Activated T-cell treated with anti-CD3 and anti-CD28 coated beads for 48 hours (primary cell): ENCODE data around the gene SLC23A2.
"Not testable (repeated sequence)": the region's sequence is repeated elsewhere in the genome, so short reads cannot be mapped to it uniquely, and the experiment has no call there.

Experiments used
- DNase-seq: peaks from one replicate; pipeline ENCODE4 v3.0.0-alpha.2; 2020; ENCODE audit warnings: low read depth

Gene SLC23A2

DNA sequence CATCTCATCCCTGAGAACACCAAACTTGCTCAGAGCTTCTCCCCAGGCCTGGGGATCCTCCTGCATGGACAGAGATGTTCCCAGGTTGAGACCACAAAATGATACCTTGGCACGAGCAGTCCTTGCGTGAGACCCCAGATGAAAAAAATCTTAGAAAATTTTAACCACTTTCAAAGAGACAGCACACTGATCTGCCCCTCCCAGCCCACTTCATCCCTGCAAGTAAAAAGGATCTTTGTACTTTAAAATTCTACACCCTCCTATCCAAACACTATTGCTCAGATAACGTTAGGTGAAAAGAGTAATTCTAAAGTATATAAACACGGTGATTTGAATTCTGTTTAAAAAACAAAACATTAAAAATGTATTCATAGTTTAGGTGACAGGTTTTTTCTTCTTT, 98.5 kb downstream of the SLC23A2 start:
- DNase-seq: no peak

DNA sequence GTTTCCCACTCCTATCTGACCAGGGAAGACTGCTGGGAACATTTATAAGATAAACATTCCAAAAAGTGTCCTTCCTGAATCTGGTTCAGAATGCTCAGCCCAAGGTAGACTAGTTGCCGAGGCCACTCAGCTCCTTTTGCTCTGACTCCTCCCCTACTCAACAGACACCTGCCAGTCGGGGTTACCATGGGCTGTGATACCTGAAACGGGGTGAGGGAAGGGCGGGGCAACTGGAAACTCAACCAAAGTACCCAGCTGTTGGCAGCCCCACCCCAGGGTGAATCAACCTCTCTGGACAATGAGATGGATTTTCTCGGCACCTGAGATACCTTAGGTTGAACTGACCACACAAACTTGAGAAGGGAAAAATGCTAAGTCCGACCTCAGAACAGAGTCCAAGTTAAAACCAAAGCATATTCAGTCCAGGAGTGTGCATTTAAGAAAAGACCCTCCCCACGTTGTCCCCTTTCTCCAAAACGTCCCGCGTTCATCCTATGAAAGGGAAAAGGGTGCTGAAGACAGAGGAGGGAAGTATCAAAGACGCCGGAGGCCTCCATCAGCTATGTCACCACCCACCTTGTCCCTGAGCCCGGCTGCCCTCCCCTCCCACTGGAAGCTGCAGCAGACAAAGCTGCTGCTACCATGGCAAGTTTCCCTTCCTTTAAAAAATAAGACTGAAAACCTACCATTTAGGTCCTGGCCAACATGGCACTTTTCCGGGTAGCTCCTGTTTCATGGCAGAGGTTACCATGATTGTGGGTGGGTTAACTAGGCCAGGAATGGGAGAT, 100.1 kb downstream of the SLC23A2 start:
- no peak for DNase-seq

DNA sequence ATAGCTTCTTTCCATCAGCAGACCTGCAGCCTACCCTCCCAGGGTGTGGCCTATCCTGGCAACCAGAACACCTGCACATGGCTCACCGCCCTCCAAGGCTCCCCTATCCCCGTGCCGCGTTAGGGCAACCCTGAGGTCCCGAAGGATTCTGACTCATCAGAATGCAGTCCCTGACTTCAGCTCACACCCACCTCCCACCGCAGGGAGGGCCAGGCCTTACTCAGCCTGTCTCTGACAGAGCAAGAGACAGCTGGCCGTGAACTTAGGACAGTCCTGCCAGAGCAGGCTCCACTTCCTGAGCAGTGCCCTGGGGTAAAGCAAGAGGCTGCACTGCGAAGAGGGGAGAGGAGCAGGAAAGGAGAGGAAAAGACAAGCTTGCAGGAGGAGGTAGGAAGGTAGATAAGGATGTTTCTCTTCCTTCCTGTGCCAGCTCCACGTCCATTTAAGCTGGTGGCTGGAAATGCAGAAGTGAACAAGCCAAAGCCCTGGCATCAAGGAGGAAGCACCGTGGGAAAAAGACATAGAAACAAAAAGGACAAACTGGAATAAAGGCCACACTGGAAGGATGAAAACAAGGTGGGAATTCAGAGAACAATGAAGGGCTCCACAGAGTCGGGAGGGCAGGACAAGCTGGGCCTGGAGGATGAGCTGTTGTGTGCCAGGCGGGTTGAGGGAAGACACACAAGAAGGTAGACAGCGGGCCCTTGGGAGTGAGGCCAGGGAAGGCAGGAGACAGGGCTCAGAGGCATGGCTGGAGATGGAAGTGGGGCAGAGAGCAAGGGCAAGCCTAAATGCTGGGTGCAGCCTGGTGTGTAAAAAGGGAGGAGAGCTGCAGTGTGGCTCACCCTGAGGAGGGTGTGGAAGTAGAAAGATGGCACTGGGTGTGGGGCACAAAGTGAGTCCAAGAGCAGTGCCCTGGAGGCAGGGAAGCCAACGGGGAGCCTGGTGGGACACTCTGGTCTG, 102.7 kb downstream of the SLC23A2 start:
- no peak for DNase-seq

DNA sequence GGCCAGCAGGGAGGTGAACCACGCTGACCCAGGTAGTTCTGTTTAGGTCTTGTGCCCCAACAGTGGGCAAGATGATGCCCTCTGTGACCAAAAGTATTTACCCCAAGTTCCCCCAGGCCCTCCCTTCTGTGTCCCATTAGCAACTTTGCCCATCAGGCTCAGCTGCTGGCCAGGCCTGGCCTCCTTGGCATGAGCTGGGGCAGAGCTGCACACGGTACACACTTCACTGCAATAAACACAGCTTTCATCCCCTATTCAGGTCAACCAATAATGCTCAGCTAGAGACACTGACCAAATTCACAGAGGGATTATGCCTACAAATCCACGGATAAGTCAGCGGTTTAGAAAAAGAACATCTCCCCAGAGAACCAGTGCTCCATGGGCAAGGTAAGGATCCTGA, 103.7 kb downstream of the SLC23A2 start:
- no peak for DNase-seq

DNA sequence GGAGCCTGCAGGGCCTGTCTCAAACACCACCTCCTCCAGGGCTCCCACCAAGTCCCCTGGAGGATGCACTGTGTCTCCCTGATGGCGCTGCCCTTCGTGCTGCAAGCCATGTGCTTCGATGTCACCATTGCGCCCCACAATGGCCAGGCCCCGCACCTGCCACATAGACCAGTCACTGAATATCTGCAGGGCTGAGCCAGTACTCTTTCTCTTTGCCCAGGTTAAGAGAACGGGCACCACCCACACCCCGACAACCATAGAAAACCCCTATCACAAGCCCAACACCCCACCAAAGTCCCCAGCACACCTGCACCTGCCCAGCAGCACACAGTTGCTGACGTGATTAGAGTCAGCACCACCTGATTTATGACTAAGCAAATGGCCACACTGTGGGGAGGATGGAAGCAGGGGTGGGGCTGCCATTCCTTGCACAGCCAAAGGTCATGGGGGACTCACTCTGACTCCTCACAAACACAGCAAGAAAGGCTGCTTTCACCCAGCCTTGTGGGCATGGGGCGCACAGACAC, 104.3 kb downstream of the SLC23A2 start:
- DNase-seq: no peak

DNA sequence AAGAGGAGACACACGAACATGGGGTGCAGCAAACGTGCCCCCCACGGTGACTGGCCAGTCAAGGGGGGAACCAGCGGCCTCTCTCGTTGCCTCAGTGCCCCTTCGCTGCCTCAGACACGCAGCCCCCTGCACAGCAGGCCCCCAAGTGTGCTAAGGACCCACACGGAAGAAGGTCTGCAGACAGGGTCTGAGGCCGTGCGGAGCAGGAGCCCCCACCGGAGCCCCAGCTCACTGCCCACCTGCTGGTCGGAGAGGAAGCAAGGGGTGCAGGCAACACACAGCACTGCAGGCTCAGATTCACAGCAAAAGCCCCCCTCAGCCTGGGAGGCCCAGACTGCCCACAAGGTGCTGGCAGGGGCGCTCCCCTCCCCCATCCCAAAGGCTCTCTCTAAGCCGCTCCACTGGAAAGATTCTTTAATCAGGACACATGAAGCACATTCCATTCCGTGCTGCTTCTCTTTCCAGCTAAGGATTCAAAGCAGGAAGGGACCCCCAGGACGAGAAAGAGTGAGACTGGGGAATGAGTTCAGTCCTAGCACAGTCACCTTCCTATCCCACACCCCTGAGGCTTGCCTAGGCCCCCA, 105.1 kb downstream of the SLC23A2 start:
- no peak for DNase-seq

DNA sequence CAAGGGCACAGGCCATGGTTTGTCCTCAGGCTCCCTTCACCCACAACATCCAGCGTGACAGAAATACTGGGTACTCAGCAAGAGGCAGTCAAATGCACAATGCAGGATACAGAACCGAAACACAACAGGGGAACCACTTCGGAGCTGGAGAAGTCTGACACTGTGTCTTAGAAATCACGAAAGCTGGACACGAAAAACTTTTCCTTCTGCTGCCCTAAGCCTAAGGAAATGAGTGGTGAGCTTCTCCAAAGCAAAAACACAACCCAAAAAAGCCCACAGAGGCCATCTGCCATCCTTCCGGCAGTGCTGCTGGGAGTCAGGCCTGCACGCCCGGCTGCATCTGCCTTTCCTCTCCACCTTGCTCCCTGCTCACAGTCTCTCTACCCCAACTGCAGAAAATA, 106.3 kb downstream of the SLC23A2 start:
- DNase-seq: no peak

DNA sequence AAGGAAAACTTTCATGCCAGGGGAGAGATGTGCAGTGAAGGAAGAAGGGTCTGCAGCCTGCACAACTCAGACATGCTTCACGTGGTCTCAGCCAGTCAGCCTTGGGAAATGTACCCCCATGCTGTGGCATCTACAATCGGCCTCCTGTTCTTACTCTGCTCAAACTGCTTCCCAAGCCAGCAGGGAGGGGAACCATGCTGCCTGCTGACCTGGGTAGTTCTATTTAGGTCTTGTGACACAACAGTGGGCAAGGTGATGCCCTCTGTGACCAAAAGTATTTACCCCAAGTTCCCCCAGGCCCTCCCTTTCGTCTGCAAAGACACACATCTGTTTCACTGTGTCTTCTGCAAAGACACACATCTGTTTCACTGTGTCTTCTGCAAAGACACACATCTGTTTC, 106.9 kb downstream of the SLC23A2 start:
- no peak for DNase-seq

DNA sequence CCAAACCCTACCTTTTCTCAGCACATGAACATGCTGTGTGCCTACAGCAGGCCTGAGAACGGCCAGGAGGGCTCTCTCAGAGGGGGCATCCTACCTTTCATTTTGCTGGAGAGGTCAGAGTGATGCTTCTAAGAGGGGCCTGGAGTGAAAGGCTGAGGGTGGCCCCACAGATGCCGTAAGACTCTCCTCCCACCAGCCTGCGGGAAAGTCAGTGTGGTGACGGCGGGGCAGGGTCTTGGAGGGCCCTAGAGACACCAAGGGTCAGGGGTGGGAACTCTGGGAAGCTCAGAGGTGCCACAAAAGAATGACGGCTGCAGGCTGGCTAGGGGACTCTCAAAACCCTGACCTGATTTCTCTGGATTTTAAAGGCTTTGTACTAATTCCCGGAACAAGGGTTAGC, 107.6 kb downstream of the SLC23A2 start:
- no peak for DNase-seq

DNA sequence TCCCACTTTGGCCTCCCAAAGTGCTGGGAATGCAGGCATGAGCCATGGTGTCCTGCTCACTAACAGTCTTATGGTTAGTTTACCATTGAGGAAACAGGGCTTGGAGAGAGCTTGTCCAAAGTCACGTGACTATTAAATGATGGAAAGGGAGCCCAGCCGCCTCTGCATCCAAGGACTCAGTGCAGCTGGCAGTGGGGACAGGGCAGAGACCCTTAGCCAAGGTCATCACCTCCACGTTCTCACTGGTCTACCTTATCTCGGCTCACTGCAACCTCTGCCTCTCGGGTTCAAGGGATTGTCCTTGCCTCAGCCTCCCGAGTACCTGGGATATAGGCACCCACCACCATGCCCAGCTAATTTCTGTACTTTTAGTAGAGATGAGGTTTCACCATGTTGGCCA, 109.3 kb downstream of the SLC23A2 start:
- no peak for DNase-seq

DNA sequence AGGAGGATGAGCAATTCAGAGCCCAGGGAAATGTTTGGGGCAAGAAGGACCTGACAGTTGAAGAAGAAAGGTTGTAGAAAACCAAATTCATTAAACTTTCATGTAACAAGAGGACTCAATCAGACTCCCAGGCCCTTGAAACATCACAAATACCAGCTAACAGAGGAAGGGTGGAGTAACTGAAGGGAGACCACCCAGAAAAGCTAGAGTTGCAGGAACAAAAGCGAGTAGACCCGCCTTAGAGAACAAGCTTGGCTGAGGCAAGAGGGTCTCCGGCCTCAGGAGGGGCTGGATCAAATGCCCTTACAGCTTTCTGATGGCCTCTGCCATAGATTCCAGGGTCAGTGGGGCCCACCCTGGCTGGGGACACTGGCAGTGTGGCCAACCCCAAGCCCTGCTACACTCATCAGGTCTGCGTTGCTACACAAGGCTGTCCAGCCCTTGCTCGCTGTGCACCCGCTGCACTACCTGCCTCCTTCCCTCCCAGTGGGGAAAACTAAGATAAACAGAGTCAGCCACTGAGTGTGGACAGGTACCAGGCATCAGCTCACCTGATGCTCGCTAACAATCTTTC, 110.0 kb downstream of the SLC23A2 start:
- DNase-seq: no peak

DNA sequence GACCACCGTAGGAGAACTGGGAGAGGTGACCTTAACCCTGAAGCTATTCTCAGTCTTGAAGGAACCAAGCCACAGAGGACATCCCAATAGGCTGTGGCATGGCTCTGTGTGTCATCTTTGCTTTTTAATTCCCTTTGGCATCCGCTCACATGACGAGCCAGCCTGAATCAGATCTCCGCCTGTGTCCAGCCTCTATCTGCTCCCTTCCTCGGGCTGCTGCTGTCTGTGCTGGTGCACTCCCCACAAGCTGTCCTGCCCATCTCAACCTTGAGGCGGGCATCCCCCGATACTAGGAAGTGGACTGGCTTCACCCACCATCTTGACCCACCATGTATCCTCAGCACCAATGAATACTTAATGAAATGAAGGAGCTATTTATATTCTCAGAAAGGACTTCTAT, 111.9 kb downstream of the SLC23A2 start:
- DNase-seq: no peak

DNA sequence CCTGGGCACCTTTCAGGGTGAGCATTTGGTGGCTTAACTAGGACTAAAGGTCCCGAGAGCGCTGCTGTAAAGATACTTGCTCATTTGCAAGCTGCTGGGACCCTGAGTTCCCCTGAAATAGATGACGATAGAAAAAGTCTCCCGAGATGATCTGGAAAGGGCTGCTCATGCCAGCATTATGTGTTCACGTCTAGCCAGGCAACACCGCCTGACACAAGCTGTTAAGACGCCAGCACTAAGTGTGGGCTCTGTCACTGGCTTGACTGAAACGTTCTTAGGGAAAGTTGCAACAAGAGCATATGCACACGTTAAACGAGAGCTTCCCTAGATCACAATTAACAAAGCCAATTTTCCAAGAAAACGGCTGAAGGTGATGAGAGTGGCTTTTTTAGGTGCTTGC, 113.7 kb downstream of the SLC23A2 start:
- DNase-seq: no peak

DNA sequence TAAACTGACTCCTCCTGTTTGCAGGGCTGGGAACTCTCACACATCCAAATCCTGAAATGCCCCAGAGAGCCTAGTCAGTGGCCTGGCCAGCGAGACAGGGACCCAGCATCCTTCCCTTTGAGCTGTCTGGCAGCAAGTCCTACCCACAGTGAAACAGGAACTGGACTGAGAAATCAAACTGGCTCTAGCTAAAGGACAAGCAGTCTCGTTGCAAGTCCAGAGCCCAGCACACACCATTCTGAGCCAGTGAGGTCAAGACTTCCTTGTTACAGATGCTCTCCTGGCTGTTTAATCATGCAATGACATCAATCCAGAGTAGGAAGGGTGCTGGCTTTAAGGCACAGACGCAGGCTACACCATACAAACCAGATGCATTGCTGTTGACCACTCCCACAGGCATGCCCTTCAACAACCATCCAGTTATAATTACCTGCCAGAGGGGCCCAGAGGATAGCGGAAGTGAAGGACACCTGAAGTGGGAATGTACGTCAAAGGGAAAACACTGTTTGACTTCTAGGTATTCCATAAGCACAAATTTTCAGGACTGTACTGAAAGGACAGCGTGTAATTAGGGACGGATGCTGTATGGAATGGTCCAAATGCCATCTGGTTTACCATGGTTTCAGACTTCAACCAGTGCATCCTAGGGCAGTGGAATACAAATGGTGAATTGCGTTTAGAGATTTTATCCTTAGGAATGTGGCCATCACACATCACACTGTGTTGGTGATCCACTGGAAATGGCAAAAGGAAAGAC, 114.4 kb downstream of the SLC23A2 start:
- no peak for DNase-seq

DNA sequence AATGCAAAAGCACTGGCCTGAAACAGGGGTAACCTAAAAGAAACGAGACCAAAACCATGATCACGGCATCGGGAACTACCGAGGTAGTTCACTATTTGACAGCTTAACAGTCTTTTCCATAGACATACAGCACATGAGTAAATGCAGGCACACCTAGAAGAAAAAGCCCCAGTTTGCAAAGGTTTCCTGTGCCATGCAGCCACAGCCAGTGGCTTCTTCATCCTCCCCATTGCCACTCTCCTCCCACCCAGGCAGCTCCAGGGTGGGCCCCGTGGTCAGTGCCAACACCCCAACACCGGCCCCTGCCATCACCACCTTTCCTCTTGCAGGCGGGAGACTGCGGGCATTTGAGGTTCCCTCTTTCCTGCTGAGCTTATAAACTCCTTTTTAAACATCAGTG, 115.4 kb downstream of the SLC23A2 start:
- no peak for DNase-seq

DNA sequence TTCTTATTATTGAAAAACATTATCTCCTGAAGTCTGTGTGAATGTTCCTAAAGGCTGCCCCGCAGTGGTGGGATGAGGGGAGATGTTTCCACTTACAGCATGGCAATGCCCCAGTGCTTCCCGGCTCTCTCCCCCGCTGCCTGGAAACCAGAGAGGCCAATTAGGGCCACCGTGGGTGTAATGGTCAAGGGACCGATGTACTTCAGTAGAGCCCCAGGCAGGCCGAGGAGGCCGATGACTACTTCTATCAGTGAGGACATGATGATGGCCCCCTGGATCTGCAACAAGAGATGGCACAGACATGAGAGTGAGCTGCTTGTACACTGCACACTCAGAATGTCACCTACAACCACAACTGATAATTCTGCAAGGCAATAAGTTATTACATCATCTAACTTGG, 117.8 kb downstream of the SLC23A2 start:
- DNase-seq: no peak

DNA sequence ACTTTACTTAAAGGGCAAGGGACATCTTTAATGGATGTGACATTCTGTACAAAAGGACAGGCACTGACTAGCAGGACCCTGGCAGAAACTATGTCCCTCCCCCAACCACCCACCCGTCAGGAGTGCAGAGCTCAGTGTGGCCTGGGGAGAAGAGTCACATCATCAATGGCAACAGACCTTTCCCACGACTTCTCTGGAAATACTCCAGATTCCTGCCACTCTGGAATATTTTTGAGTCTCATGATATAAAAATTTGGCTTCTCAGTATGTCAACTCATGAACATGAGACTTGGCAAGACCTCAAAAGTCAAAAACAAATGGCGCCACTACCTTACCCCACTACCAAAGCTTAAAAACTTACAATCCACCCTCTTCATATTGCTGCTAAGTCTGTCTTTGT, 118.3 kb downstream of the SLC23A2 start:
- DNase-seq: no peak

DNA sequence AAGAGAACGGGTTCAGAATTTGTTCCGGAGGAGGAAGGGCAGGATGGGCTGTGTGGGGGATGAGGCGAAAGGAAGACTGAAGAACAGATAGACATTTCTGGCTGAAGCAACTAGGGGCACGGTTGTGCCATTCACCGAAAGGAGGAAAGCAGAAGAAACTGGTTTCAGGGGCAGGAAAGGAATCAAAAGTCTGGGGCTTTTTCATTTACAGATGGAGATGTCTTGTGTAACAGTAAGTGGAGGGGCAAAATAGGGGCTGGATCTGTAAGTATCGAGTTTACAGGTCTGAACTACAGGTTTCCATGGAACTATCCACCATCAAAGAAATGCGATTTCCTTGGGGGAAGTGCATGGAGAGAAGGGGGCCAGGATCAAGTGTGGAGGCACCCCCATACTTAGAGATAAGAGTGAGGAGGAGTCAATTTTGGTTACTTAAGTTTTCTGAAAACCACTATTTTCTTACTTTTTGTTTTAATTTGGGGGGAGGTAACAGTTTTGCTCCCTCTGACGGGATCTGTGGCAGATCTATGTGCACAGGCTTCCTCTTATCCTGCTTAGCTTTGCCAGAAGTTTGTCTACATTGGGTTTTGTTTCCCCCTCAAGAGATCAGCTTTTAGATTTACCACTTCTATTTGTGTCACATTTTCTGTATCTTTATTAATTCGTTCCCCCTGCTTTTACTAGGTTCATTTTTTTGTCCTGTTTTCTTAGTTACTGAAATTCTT, 120.1 kb downstream of the SLC23A2 start:
- no peak for DNase-seq

DNA sequence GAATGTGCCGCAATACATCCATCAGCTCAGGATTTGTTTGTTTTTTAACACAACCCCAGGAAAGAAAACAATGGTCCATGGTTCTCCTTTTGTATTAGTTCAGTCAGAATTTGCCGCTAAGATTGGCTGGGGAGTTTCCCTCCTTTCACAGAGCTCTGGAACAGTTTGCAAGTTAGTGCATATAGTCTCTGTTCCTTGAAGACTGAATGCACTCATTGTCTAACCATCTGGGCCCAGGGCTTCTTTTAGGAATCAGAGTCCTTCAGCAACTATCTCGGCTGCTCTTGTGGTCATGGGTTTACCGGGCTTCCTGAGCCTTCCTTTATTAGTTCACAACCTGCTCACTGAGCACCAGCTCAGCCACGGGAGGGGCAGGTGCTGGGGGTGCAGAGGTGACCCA, 121.3 kb downstream of the SLC23A2 start:
- no peak for DNase-seq

DNA sequence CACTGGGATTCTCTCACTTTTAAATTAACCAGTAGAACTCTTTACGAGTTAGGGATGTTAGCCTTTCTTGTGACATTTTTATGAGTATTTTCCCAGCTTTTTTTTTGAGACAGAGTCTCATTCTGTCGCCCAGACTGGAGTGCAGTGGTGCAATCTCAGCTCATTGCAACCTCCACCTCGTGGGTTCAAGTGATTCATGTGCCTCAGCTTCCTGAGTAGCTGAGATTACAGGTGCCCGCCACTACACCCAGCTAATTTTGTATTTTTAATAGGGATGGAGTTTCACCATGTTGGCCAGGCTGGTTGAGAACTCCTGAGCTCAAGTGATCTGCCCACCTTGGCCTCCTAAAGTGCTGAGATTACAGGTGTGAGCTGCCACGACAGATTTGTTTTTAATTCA, 123.2 kb downstream of the SLC23A2 start:
- not testable (repeated sequence) for DNase-seq

DNA sequence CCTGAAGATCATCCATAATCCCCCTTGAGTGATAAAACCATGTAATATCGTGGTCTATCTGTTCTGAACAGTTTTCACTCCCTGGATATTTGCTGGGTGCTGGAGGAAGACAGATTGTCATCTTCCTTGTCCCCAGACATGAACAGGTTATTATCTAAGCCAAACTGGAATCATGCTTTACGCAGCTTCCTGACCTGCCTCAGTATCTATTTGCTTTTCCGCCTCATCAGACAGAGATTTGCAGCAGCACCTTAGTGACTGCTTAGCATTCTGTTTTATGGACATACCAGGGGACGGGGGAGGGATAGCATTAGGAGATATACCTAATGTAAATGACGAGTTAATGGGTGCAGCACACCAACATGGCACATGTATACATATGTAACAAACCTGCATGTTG, 124.6 kb downstream of the SLC23A2 start:
- no peak for DNase-seq
